Mammary epithelial cell (primary cell): ENCODE results near the gene POLR2L.

Experiments
- EZH2 ChIP-seq: IDR thresholded peaks from 2 replicates; pipeline ENCODE4 v1.6.1; 2012; ENCODE audit warnings: low read length, inconsistent platforms, borderline replicate concordance
- TF ChIP-seq, protein P1 (sequence below), 2 donors: IDR thresholded peaks in 1 of 2; conservative IDR thresholded peaks in 1 of 2; 2 replicates each; pipeline ENCODE4 v1.5.1; 2011 to 2012; ENCODE audit warnings: inconsistent platforms in 2 of 2, low read length in 2 of 2, mild to moderate bottlenecking in 2 of 2, control low read depth in 1 of 2, low read depth in 1 of 2; ENCODE audit not compliant: insufficient read depth in 1 of 2; ENCODE audit errors: extremely low read depth in 1 of 2

DNA sequence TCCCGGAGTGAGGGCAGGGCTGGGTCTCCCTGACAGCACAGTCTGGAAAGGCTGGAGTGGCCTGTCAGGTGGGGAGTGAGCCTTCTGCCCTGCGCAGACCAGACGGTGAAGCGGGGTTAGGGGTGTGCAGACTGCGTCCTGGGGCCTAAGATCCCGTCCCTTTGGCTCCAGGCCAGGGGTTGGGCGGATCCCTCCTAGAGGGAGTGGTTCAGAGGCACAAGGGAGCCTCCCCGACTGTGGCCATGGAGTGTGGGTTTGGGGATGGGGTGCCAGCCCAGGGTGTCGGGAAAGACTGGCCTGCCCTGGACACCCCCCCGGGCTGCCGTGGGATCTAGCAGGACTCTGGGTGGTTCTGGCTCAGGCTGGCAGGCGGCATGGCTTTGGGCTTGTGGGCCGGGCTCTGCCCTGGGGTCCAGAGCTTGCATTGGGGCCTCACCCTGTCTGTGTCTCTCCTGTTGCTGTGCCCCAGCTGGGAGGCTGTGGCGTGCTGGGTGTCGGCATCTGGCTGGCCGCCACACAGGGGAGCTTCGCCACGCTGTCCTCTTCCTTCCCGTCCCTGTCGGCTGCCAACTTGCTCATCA is 19.8 kb upstream of the POLR2L start:
- TF ChIP-seq, protein P1, sequence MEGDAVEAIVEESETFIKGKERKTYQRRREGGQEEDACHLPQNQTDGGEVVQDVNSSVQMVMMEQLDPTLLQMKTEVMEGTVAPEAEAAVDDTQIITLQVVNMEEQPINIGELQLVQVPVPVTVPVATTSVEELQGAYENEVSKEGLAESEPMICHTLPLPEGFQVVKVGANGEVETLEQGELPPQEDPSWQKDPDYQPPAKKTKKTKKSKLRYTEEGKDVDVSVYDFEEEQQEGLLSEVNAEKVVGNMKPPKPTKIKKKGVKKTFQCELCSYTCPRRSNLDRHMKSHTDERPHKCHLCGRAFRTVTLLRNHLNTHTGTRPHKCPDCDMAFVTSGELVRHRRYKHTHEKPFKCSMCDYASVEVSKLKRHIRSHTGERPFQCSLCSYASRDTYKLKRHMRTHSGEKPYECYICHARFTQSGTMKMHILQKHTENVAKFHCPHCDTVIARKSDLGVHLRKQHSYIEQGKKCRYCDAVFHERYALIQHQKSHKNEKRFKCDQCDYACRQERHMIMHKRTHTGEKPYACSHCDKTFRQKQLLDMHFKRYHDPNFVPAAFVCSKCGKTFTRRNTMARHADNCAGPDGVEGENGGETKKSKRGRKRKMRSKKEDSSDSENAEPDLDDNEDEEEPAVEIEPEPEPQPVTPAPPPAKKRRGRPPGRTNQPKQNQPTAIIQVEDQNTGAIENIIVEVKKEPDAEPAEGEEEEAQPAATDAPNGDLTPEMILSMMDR (conservative IDR thresholded peaks at IDR 0.05 in 1 of 2, IDR thresholded peaks at IDR 0.05 in 1 of 2; ENCODE audit: extremely low read depth in 1 of 2, insufficient read depth in 1 of 2, low read depth in 1 of 2, low read length in 2 of 2): no peak
- no peak for TF ChIP-seq EZH2
